ENCODE results near the gene SLC25A19.
"Not testable (repeated sequence)": the region's sequence is repeated elsewhere in the genome, so short reads cannot be mapped to it uniquely, and the experiment has no call there.

Gene SLC25A19

DNA sequence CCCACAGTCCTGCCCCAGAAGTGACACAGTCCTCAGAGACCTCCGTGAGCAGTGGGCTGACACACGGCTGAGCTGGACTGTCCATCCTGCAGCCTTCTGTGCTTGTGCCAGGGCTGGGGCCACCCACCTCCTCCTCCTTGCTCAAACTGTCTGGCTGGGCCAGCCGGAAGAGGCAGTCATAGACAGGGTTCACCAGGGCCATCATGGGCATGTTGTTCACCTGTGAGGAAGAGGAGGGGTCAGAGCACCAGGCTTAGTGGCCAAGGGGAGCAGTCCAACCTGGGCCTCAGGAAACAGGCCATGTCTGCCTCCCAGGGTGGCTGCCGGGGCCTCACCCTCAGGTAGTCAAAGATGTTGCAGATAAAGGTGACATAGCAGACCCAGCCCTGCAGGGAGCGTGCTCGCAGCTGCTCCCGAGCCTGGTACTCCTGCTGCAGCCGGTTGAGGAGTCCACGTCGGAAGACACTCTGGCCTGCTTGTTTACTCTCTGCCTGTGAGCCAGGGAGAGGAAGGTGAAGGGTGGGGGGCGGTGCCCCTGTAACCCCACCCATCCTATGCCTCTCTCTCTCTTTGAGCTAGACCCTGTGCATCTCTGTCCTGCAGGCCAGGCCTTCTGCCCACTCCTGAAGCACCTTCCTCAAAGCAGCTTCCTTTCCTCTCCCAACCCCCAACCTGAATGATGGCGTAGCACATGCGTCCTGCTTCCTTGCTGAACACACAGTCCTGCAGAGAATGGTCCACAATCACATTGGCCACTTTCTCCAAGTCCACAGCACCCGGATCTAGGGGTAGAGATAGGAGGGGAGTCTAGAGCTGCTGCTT is 21.6 kb downstream of the SLC25A19 start:
- DNase-seq (ENCODE audit: low spot score) = no peak

DNA sequence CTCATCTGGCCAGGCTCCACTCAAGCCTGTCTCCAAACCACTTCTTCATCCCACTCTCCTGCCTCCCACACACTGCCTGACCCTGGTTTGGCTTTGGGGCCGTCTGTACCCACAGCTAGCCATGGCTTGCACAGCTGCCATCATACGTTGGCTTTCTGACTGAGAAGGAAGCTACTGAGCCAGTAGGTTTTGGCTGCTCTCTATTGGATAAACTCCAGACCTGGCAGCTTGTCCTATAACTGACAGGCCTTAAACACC is 22.2 kb downstream of the SLC25A19 start:
- DNase-seq (ENCODE audit: low spot score) = no peak

DNA sequence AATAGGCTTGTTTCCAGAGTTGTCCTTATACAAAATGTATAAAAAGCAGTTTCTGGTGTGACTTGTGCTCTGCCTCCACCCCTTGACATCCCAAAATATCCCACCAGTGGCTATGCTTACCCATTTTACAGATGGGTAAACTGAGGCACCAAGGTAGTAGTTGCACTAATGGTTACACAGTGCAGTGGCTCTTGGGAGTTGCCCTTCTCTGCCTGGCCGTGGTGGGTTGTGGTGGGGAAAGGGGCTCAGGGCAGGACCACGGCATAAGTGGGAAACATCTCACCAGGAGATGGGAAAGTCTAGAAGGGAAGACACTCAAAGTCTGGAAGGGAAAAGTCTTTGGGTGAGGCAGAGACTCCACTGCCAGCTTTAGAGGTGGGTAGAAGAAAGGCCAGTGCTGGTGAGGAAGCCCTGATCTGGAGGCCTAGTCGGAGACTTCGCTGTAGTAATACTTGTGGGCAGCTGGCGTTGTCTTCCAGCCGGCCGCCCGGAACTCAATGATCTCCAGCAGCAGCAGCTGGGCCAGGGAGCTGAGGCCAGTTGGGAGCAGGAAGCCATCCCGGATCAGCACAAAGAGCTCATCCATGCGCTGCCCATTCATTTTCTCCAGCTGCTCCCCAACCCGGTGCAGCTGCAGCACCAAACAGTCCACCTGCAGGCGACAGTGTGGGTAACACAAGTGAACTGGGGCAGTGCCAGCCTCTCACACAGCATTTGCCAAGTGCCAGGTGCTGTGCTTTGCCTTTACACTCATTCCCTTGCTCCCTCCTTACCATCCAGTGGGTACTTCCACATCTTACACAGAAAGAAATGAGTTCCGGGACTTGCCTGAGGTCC is 22.7 kb downstream of the SLC25A19 start:
- DNase-seq (ENCODE audit: low spot score) = no peak

DNA sequence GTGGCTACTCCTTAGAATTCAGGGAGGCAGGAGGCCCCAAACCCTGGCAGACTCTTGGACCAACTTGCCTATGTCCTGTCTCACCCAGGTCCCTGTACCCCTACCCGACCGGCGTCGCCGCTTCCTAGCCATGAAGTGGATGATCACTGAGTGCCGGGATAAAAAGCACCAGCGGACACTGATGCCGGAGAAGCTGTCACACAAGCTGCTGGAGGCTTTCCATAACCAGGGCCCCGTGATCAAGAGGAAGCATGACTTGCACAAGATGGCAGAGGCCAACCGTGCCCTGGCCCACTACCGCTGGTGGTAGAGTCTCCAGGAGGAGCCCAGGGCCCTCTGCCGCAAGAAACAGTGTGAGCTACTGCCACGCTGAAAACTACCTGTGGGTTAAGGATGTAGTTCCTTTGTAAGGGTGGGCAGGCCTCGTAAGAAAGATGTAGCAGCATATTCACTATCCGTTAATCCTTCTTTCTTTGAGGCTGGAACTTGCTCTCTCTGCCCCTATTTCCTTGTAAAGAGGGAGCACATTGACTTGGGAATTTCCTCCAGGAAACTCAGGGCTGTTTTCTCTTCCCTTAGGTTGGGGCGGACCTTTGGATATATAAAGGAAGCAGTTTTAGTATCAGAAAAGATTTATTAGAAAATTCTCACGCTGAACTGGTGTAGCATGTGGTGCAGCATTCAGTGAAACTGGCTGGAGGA is 23.5 kb downstream of the SLC25A19 start:
- no peak for DNase-seq (ENCODE audit: low spot score)

DNA sequence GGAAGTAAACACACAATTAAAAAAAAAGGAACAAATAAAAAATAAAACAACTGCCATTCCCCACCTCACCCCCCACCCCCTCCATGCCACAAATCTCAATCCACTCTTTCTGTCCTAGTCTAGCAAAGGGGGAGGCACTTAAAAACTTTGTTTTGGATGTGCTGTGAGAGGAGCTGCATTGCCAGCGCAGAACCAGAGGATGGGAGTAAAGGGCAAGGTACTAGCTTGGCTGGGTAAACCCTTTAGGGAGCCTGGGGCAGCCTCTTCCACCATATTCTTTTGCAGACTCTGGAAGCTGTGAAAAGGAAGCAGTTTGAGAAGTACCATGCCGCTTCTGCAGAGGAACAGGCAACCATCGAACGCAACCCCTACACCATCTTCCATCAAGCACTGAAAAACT is 26.2 kb downstream of the SLC25A19 start:
- no peak for DNase-seq (ENCODE audit: low spot score)

DNA sequence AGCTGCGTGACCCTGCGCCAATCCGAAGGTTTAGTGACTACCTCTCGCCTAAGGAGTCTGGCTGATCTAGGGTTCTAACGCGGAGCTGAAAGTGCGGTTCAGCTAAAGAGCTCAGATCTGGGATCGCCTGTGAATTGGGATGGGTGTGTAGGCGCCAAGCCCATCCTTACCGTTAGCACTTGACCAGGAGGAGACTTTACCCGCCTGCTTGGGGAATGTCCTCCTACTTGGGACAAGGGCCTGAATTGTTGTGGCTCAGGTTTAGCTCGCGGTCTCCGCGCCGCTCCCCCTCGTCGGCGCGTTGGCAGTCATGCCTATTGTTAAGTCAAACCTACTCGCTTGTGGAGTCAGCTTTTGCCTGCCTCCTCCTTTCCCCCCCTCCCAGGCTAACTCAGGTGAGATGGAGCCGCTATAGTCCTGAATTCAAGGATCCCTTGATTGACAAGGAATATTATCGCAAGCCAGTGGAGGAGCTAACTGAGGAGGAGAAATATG is 27.1 kb downstream of the SLC25A19 start:
- DNase-seq (ENCODE audit: low spot score) = no peak

DNA sequence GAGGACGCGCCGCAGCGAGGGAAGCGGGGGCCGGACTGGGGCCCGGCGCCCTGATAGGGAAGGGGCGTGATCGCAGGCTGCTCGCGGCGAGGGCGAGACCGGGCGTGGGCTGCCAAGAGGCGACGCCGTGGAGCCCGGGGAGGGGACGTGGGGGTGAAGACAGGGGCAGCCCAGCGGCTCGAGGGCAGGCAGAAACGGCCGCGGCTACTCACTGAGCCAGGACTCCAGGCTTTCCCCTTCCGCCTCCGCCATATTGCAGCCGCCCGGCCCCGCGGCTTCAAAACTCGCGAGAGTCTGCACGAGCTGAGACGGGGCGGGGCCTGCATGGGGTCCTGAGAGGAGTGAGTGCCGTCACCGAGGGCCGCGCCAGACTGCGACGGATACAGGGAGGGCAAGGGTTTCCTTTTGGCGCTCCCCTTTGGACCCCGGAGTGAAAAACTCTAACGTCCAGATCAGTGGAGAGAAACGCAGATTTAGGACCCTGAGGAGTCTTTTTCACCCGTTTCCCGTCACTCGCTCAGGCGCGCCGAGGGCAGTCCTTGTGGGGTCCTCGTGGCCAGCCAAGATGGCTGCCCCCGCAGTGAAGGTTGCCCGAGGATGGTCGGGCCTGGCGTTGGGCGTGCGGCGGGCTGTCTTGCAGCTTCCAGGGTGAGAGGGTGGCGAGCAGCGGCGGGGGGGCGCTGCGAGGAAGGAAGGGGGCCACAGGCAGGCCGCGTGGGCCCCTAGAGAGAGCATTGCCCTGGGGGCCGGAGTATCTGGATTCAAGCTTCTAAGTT is 27.7 kb downstream of the SLC25A19 start, which contains the start of the genes GGA3 and MRPS7:
Gene GGA3, minus strand, starts transcription at position 271 of the 776 bp plus-strand sequence. Its CDS starts 19 bp downstream, at position 252.
Gene MRPS7, plus strand, starts transcription at position 544 of the 776 bp plus-strand sequence. Its CDS starts 22 bp downstream, at position 566.
- peak; percentile 94 for DNase-seq (ENCODE audit: low spot score)

DNA sequence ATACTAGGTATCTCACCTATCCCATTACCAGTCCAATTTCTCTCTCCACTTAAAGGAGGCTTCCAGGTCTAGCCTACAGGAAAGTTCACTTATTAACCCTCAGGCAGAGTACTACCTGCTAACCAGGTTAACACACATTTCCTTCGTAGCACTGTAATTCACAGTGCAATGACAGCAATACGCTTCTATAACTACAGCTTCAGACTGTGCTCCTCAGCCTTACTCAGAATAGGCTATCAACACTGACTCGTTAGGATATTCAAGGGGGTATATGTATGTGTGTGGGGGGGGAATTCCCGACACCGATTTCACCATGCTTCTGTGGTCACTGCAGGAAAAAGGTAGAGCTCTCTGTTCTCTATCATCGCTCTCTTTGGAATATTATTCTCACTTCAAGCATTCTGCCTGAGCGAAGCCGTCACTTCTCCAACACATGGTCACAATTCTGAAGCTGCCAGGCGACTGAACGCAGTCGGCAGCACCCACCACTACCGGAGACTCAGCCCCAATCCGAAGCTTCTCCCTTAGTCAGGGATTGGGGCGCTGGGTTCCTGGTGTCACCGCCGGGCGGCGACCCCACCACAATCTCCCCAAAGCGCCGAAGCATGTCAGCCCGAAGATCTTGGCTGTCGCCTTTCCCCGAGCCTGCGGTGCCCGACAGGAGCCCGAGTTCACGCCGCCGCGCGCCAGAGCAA is 28.4 kb downstream of the SLC25A19 start:
- DNase-seq (ENCODE audit: low spot score) = no peak

DNA sequence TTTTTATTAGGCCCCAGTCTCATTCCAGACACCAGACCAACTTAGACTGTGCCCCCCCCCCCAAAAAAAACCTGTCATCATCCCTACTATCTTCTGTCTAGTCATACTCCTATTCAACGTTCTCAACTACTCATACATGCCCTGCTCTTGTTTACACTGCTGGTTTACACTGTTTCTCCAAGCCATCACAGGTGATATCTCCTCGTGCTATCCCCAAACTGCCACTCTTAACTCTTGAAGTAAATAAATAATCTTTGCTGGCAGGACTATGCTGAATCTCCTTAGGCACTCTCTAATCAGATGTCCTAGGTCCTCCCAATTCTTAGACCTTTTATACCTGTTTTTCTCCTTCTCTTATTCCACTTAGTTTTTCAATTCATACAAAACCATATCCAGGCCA is 32.0 kb downstream of the SLC25A19 start:
- not testable (repeated sequence) for DNase-seq (ENCODE audit: low spot score)

DNA sequence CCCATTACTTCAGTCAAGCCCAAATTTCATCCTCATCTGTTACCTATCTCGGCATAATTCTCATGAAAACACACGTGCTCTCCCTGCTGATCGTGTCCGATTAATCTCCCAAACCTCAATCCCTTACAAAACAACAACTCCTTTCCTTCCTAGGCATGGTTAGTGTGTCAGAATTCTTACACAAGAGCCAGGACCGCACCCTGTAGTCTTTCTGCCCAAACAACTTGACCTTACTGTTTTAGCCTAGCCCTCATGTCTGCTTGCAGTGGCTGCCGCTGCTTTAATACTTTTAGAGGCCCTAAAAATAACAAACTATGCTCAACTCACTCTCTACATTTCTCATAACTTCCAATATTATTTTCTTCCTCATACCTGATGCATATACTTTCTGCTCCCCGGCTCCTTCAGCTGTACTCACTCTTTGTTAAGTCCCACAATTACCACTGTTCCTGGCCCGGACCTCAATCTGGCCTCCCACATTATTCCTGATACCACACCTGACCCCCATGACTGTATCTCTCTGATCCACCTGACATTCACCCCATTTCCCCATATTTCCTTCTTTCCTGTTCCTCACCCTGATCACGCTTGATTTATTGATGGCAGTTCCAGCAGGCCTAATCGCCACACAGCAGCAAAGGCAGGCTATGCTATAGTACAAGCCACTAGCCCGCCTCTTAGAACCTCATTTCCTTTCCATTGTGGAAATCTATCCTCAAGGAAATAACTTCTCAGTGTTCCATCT is 33.1 kb downstream of the SLC25A19 start:
- DNase-seq (ENCODE audit: low spot score) = not testable (repeated sequence)

DNA sequence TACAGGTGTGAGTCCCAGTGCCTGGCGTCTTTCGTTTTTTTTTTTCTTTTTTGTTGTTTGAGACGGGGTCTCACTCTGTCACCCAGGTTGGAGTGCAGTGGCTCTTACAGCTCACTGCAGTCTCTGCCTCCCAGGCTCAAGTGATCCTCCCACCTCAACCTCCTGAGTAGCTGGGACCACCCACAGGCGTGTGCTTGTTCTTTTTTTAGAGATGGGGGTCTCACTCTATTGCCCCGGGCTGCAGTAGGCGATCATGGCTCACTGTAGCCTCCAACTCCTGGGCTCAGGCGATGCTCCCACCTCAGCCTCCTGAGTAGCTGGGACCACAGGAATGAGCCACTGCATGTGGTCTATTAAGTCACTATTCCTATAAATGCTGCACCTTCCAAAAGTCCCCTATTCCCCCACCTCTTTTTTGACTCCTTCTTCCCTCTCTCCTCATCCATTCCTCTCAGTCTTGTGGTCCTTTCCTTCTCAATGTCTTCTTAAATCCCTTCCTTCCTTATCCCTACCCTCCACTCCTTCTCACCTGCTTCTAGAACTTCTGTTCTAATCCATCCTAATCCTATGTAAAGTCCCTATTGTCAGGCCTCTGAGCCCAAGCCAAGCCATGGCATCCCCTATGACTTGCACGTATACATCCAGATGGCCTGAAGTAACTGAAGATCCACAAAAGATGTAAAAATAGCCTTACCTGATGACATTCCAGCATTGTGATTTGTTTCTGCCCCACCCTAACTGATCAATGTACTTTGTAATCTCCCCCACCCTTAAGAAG is 37.0 kb downstream of the SLC25A19 start:
- no peak for DNase-seq (ENCODE audit: low spot score)

DNA sequence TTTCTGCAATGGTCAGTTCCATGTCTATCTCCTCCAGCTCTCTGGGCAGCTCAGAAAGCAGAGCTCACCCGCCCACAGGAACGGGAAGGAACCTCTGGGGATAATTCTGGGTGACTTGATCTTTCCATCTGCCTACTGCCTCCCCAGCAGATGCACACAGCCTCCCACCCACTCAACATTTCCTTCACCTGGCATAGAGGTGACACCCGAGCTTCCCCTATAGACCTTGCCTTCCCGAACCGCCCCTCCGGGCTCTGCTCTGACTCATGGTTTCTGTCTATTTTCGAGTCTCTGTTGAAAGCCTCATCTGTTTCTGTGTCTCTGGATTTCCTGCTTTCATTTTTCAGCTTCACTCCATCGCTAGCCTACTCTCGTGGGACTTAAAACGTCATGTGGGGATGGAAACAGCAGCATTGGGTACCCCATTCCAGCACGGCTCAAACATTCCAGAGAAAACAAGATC is 39.2 kb downstream of the SLC25A19 start:
- peak; percentile 92 for DNase-seq (ENCODE audit: low spot score)

DNA sequence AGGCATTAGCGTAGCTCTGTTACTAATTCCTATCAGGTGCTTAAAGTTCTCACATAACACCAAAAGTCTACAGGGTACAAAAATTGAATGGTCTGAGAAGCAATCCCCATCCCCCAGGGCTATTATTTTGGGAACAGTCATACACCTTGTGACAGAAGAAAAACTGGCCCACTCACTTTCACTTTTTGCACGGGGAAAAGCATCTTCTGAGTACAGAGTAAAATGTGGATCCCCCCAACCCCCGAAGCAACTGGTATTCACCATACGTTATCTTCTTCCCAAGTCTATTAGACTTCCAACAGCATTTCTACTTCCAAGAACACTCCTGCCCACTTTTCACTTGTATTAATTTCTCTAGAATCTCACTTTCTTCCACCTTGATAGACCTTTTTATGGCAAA is 39.7 kb downstream of the SLC25A19 start:
- DNase-seq (ENCODE audit: low spot score) = no peak

DNA sequence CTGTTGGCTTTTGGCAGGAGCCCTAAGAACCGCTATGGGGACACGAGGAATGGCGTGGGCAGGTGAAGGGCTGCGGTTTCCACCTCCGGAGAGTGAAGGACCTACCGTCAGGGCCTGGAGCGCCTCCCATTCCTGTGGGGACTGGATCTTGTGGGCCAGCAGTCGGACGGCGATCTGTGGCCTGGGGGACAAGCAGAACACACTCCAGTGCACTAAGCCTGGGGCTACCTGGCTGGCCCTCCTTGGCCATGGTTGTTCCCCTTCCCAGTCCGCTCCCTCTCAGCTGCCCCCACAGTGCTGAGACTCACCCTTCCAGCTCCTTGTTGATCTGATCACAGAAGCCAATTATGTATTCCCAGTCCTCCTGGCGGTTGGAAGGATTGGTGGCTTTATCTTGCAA is 42.8 kb downstream of the SLC25A19 start:
- no peak for DNase-seq (ENCODE audit: low spot score)

DNA sequence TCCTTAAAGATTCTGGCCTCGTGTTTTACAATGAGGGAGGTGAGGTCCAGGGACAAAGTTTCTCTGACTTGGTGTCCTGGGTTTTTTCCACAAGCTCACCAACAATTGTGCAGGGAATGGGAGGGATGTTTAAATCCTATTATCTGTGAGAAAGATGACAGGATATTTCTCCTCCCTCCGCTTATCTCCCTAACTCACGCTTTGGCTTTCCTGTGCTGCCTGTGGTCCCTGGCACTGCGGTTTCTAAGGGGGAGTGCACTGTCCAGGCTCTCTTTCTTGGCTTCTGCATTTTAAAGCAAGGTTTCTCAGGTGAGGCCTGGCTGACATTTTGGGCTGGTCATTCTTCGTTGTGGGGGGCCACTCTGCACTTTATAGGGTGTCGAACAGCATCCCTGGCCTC is 44.2 kb downstream of the SLC25A19 start:
- DNase-seq (ENCODE audit: low spot score) = no peak

DNA sequence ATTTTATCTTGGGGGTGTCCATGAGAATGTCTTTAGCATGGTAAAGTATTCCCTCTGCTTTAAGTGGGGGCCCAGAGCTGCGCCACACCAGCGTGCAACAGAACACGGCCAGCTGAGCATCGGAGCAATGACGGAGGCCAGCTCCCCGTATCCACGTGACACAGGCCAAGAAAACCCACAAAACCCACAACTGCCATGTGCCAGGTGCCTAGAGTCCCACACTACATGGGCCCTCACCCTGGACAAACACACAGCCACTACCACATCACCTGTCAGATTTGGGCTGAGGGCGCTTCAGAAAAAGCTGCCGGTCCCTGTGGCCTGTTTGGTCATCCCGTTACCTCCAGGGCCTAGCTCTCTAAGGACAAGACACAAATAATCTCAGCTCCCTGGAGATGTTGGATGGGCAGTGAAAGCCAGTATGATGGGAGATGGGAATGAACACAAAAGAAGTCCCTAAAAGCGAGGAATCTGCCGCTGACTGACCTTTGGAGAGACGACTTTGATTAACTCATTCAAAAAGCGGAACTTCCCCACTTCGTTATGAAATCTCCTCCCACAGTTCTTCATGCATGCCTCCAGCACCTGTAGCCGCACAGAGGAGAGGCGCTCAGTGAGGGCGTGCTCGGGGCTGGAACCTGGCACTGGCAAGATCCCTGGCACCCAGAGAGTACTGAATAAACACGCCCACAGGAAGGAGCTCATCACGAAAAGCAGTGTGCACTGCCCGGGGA is 44.9 kb downstream of the SLC25A19 start:
- DNase-seq (ENCODE audit: low spot score) = no peak

DNA sequence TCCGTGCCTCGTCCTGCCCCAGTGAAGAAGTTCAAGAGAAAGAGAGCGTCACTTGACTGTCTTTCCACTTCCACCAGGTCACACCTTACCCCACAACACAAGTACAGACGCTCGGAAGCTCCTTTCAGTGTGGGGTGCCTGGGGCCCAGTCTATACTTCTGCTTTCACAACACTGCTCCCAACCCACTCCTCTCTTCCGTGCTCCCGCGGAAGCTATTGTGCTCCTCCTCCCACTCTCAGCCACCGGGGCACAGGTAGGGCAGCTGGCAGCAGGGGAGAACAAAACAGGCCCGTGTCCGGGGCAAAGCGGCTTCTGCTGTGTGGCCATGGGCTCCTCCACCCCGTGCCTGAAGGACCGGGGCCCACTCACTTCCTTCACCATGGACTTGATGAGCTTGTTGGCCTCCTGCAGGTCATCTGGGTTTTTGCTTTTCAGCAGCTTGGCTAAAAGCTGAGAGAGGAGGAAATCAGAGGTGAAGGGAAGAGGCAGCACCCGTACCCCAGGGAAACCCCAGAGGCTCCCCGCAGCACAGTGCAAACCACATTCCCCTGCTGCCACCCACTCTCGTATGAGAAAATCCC is 46.7 kb downstream of the SLC25A19 start:
- no peak for DNase-seq (ENCODE audit: low spot score)

DNA sequence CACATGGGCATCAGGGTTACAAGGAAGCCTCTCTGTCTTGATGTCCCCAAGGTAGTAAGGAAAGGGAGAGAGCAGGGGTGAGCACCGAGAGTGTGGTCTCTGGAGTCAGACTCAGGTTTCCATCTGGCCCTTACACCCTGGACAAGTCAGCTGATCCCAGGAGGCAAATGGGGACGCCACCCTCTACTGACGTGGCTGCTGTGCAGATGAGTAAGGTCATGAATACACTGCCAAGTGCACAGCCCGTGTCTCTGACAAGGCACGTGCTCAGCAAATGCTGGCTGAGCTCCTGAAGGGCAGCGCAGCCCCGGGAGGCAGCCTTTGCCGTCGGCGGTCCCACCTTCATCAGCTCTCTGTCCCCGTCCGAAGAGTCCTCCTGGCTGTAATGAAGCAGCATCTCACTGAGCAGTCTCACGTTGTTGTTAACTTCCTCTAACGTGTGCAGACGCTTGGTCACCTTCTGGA is 47.2 kb downstream of the SLC25A19 start:
- no peak for DNase-seq (ENCODE audit: low spot score)

All from COLO829 (cell line).